GM20431 (cell line): ENCODE data around the gene FADS2.

Source experiments
- in situ Hi-C: fragments of 300-500 bp; cut with MseI, MboI; formaldehyde crosslinking; loops from one replicate; pipeline ENCODE4 v1.15.0; 2020; ENCODE audit warnings: low sequenced_read_pairs; ENCODE audit not compliant: unreplicated experiment

FADS2 gene

GRCh38 chr11:61913699-61914395 is 85.7 kb downstream of the FADS2 start:
- in situ Hi-C loops, result no loop called here

- in situ Hi-C loops, result no loop called here
These were observed 86.5 kb downstream of the FADS2 start for GRCh38 chr11:61914471-61915171.

- in situ Hi-C loops, result no loop called here
These were observed 88.7 kb downstream of the FADS2 start for GRCh38 chr11:61916737-61917333.
